HCT116 (cell line): ENCODE measurements around the gene CEP72. TPM values are rescaled to one million over a fixed set of nuclear protein-coding genes. Genes with fewer than 3 reads are reported as not detected.

Experiments
- ATAC-seq: fragments of 200-7000 bp; cut with Tn5 transposase; 2 replicates; pipeline ENCODE4 v1.9.1; 2020; ENCODE audit warnings: mild to moderate bottlenecking, moderate library complexity
- BruUV-seq: library from RNA; stranded (reverse); fragments of 400-500 nt; replicated peaks from 2 replicates; lab custom pipeline; 2021; lab: Mats Ljungman, UMichigan
- CTCF ChIA-PET: fragments of 300-600 bp; sonication (Branson Sonifier 250); formaldehyde crosslinking; loops from one replicate; lab custom pipeline; 2021; ENCODE audit warnings: antibody characterized with exemption; lab: Charles Lee
- POLR2A ChIA-PET: fragments of 300-600, 350-600 bp; sonication (Branson Sonifier 250); formaldehyde crosslinking; loops from one replicate; lab custom pipeline; 2021; ENCODE audit warnings: antibody characterized with exemption; lab: Charles Lee
- RAD21 ChIA-PET, 2 experiments: fragments of 300-600 bp; sonication (Branson Sonifier 250); formaldehyde crosslinking; loops; one replicate each; lab custom pipeline; 2023; ENCODE audit warnings: low total read pairs in 2 of 2; ENCODE audit not compliant: uncharacterized antibody in 2 of 2, unreplicated experiment in 2 of 2, low non-redundant PET in 1 of 2; lab: Charles Lee
- DNase-seq: peaks from one replicate; pipeline ENCODE4 v3.0.0-alpha.2; 2010; ENCODE audit warnings: low read depth, low spot score
- H2AFZ ChIP-seq: fragments of 200-600 bp; shearing (Covaris generic), sonication (generic); 2 replicates; pipeline ENCODE4 v1.6.1; 2017; ENCODE audit warnings: low read depth, mixed run types, mixed read lengths, antibody characterized with exemption, low read length; ENCODE audit not compliant: poor library complexity, severe bottlenecking
- H3K27ac ChIP-seq: 2 replicates; pipeline ENCODE4 v1.5.1; 2012; ENCODE audit warnings: low read depth, low read length
- H3K27me3 ChIP-seq: fragments of 200-600 bp; sonication (generic); 2 replicates; pipeline ENCODE4 v1.6.1; 2016; ENCODE audit warnings: mixed run types, low read length, mixed read lengths; ENCODE audit not compliant: insufficient read depth
- H3K36me3 ChIP-seq, 2 experiments: fragments of 200-500 bp in 1 of 2; fragments of 200-600 bp in 1 of 2; sonication (Bioruptor generic) in 1 of 2; sonication (generic) in 1 of 2; 2 replicates each; pipeline versions ENCODE4 v1.5.1 to v1.6.1; 2014 to 2016; ENCODE audit warnings: low read length in 2 of 2, inconsistent platforms in 1 of 2, mixed read lengths in 1 of 2, mixed run types in 1 of 2; ENCODE audit not compliant: insufficient read depth in 2 of 2, control insufficient read depth in 1 of 2
- H3K4me1 ChIP-seq, 2 experiments: fragments of 200-600 bp in 1 of 2; sonication (generic) in 1 of 2; 2 replicates each; pipeline versions ENCODE4 v1.5.1 to v1.6.1; 2012 to 2017; ENCODE audit warnings: low read length in 2 of 2, inconsistent platforms in 1 of 2, mild to moderate bottlenecking in 1 of 2, mixed read lengths in 1 of 2, mixed run types in 1 of 2, moderate library complexity in 1 of 2; ENCODE audit not compliant: insufficient read depth in 2 of 2, control insufficient read depth in 1 of 2
- H3K4me2 ChIP-seq: fragments of 200-600 bp; sonication (generic); 2 replicates; pipeline ENCODE4 v1.6.1; 2017; ENCODE audit warnings: mixed run types, low read length, mixed read lengths
- H3K4me3 ChIP-seq, 2 experiments: fragments of 200-600 bp in 1 of 2; sonication (generic) in 1 of 2; replicated peaks in 1 of 2; 2 replicates each; pipeline ENCODE4 v1.5.1; 2011 to 2016; ENCODE audit warnings: low read length in 2 of 2, control low read depth in 1 of 2, low read depth in 1 of 2, mild to moderate bottlenecking in 1 of 2, mixed read lengths in 1 of 2, mixed run types in 1 of 2
- H3K79me2 ChIP-seq: fragments of 200-600 bp; sonication (generic); 2 replicates; pipeline ENCODE4 v1.6.1; 2017; ENCODE audit warnings: mild to moderate bottlenecking, mixed run types, low read length, moderate library complexity, mixed read lengths; ENCODE audit not compliant: insufficient read depth
- H3K9ac ChIP-seq: fragments of 200-600 bp; sonication (generic); 2 replicates; pipeline ENCODE4 v1.6.1; 2016; ENCODE audit warnings: low read length, mixed read lengths
- H3K9me2 ChIP-seq: fragments of 200-600 bp; sonication (generic), shearing (Covaris generic); 2 replicates; pipeline ENCODE4 v1.6.1; 2017; ENCODE audit warnings: mixed run types, mild to moderate bottlenecking, moderate library complexity; ENCODE audit not compliant: insufficient read depth
- H3K9me3 ChIP-seq, 2 experiments: fragments of 200-500 bp in 1 of 2; fragments of 200-600 bp in 1 of 2; sonication (Bioruptor generic) in 1 of 2; sonication (generic) in 1 of 2; 2 replicates each; pipeline ENCODE4 v1.6.1; 2014 to 2017; ENCODE audit warnings: low read length in 2 of 2, mixed read lengths in 2 of 2, inconsistent platforms in 1 of 2, low read depth in 1 of 2, mild to moderate bottlenecking in 1 of 2, mixed run types in 1 of 2, moderate library complexity in 1 of 2; ENCODE audit not compliant: control insufficient read depth in 1 of 2, insufficient read depth in 1 of 2
- H4K20me1 ChIP-seq: fragments of 200-600 bp; sonication (generic), shearing (Covaris generic); 2 replicates; pipeline ENCODE4 v1.6.1; 2017; ENCODE audit warnings: mixed run types, mild to moderate bottlenecking, moderate library complexity; ENCODE audit not compliant: insufficient read depth
- EGR1 ChIP-seq: IDR thresholded peaks from 2 replicates; pipeline ENCODE4 v1.6.1; 2012; ENCODE audit warnings: low read depth
- EZH2 ChIP-seq: fragments of 200-600 bp; sonication (generic); IDR thresholded peaks from 2 replicates; pipeline ENCODE4 v1.6.1; 2017; ENCODE audit warnings: antibody characterized with exemption, mixed run types
- FOSL1 ChIP-seq: IDR thresholded peaks from 2 replicates; pipeline ENCODE4 v1.6.1; 2012; ENCODE audit warnings: low read depth
- POLR2AphosphoS5 ChIP-seq: IDR thresholded peaks from 2 replicates; pipeline ENCODE4 v1.6.1; 2011; ENCODE audit warnings: mild to moderate bottlenecking, low read depth, low read length, moderate library complexity
- RAD21 ChIP-seq: IDR thresholded peaks from 2 replicates; pipeline ENCODE4 v1.6.1; 2012; ENCODE audit warnings: low read depth, mild to moderate bottlenecking
- SIN3A ChIP-seq: IDR thresholded peaks from 2 replicates; pipeline ENCODE4 v1.6.1; 2012; ENCODE audit warnings: low read depth
- SP1 ChIP-seq: IDR thresholded peaks from 2 replicates; pipeline ENCODE4 v1.6.1; 2012; ENCODE audit warnings: low read depth
- SRF ChIP-seq: IDR thresholded peaks from 2 replicates; pipeline ENCODE4 v1.6.1; 2012; ENCODE audit warnings: low read depth
- YY1 ChIP-seq: IDR thresholded peaks from 2 replicates; pipeline ENCODE4 v1.6.1; 2011; ENCODE audit warnings: low read length, low read depth, moderate library complexity, mild to moderate bottlenecking; ENCODE audit not compliant: insufficient replicate concordance; ENCODE audit errors: extremely low read depth
- intact Hi-C: fragments of 100-400 bp; cut with micrococcal nuclease; formaldehyde crosslinking; loops from 2 replicates; pipeline ENCODE4 v1.10.0; 2022
- total RNA-seq: library from RNA; stranded (reverse); gene quantifications from one replicate; pipeline ENCODE4 v1.2.1, GENCODE V29; 2021; ENCODE audit not compliant: unreplicated experiment
- TF ChIP-seq, protein P1 (sequence below): IDR thresholded peaks from 2 replicates; pipeline ENCODE4 v1.6.1; 2012; ENCODE audit warnings: low read depth

CEP72 gene
- total RNA-seq, 1 experiment from 2014 or later: 25.6 TPM

DNA sequence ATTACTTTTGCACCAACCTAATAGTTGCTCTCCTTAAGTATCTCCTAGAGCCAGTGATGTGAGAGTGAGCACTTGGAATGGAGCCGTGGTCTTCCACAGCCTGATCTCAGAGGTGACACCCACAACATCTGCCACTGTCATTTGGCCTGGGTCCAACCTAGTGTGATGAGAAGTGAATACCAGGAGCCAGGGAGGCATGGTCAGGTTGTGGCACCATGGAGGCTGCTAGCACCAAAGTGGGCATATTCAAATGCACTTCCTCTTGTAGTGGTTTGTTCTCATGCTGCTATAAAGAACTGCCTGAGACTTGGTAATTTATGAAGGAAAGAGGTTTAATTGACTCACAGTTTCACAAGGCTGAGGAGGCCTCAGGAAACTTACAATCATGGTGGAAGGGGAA is 22.6 kb upstream of the CEP72 start:
- no peak overlapping the region for H3K4me2 ChIP-seq
- ChIA-PET RAD21 (no interaction called here), POLR2A (no interaction called here), CTCF (no interaction called here)
- no peaks in the 10 kb centered on the region for H3K36me3 ChIP-seq
- no peaks in the 10 kb centered on the region for H3K9me2 ChIP-seq
- H3K27me3 ChIP-seq: peaks cover 11% of the 10 kb centered on the region; the same call in 1 of the 2 replicates
- ATAC-seq (no peak), DNase-seq (no peak)
- H3K4me1 ChIP-seq: peaks cover 0 to 8% of the 10 kb centered on the region in 2 experiments; a peak in 1 of 4 replicates
- H3K9ac ChIP-seq: no peak overlapping the region
- H4K20me1 ChIP-seq: no peaks in the 10 kb centered on the region
- no peaks in the 10 kb centered on the region for H3K9me3 ChIP-seq
- H2AFZ ChIP-seq: no peak overlapping the region
- H3K27ac ChIP-seq: no peak overlapping the region
- intact Hi-C loops: no loop called here
- BruUV-seq: no TSS peak
- no peak overlapping the region for H3K4me3 ChIP-seq
- H3K79me2 ChIP-seq: no peaks in the 10 kb centered on the region
- TF ChIP-seq SP1 (no peak), EZH2 (no peak), EGR1 (no peak), POLR2AphosphoS5 (no peak), SRF (no peak), RAD21 (no peak), SIN3A (no peak), FOSL1 (no peak), YY1 (no peak)
- TF ChIP-seq, protein P1, sequence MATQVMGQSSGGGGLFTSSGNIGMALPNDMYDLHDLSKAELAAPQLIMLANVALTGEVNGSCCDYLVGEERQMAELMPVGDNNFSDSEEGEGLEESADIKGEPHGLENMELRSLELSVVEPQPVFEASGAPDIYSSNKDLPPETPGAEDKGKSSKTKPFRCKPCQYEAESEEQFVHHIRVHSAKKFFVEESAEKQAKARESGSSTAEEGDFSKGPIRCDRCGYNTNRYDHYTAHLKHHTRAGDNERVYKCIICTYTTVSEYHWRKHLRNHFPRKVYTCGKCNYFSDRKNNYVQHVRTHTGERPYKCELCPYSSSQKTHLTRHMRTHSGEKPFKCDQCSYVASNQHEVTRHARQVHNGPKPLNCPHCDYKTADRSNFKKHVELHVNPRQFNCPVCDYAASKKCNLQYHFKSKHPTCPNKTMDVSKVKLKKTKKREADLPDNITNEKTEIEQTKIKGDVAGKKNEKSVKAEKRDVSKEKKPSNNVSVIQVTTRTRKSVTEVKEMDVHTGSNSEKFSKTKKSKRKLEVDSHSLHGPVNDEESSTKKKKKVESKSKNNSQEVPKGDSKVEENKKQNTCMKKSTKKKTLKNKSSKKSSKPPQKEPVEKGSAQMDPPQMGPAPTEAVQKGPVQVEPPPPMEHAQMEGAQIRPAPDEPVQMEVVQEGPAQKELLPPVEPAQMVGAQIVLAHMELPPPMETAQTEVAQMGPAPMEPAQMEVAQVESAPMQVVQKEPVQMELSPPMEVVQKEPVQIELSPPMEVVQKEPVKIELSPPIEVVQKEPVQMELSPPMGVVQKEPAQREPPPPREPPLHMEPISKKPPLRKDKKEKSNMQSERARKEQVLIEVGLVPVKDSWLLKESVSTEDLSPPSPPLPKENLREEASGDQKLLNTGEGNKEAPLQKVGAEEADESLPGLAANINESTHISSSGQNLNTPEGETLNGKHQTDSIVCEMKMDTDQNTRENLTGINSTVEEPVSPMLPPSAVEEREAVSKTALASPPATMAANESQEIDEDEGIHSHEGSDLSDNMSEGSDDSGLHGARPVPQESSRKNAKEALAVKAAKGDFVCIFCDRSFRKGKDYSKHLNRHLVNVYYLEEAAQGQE: no peak
